Gastroesophageal sphincter (tissue), 4 donors: Measurements from ENCODE around the gene DBT. TPM values are rescaled to one million over a fixed set of nuclear protein-coding genes. Genes with fewer than 3 reads are reported as not detected.

Source experiments
- ATAC-seq: fragments of 150-250 bp; one replicate; pipeline ENCODE4 v1.9.1; 2016; ENCODE audit warnings: mild to moderate bottlenecking, moderate library complexity
- H3K27ac ChIP-seq, 4 donors: fragments of 200-600 bp; sonication (generic) in 3 of 4; 1 replicate in 3 of 4; 2 replicates in 1 of 4; pipeline ENCODE4 v1.5.1; 2016 to 2019
- H3K27me3 ChIP-seq: fragments of 200-600 bp; sonication (generic); one replicate; pipeline ENCODE4 v1.5.1; 2019
- H3K36me3 ChIP-seq, 2 donors: fragments of 200-600 bp; sonication (generic); one replicate each; pipeline ENCODE4 v1.5.1; 2019; ENCODE audit warnings: control low read depth in 1 of 2
- H3K4me1 ChIP-seq, 3 donors: fragments of 200-600 bp; sonication (generic); 1 replicate in 2 of 3; 2 replicates in 1 of 3; pipeline ENCODE4 v1.5.1; 2016 to 2019; ENCODE audit warnings: control low read depth in 2 of 3
- H3K4me3 ChIP-seq, 2 donors: fragments of 200-600 bp; sonication (generic); one replicate each; pipeline ENCODE4 v1.5.1; 2019; ENCODE audit warnings: mild to moderate bottlenecking in 1 of 2, moderate library complexity in 1 of 2
- H3K9me3 ChIP-seq, 3 donors: fragments of 200-600 bp; sonication (generic); one replicate each; pipeline ENCODE4 v1.5.1; 2017 to 2019; ENCODE audit warnings: control low read depth in 2 of 3
- EP300 ChIP-seq: sonication (generic); formaldehyde crosslinking; IDR thresholded peaks from one replicate; pipeline ENCODE4 v1.6.1; 2017; ENCODE audit warnings: antibody characterized with exemption, mild to moderate bottlenecking
- POLR2A ChIP-seq, 2 donors: fragments of 450-650 bp; IDR thresholded peaks; one replicate each; pipeline ENCODE4 v1.6.1; 2017; ENCODE audit warnings: antibody characterized with exemption in 2 of 2, mild to moderate bottlenecking in 2 of 2, moderate library complexity in 1 of 2
- POLR2AphosphoS5 ChIP-seq: sonication (generic); formaldehyde crosslinking; IDR thresholded peaks from one replicate; pipeline ENCODE4 v1.6.1; 2017; ENCODE audit warnings: antibody characterized with exemption
- WGBS, 2 donors: methylation state at CpG; one replicate each; pipeline ENCODE4 v1.1.5; 2018; ENCODE audit warnings: low coverage in 1 of 2; 5-methylcytosine and 5-hydroxymethylcytosine counted together
- total RNA-seq, 4 donors: library from RNA; depleted of rRNA; stranded (reverse); fragments of >200 nt; gene quantifications; one replicate each; pipeline ENCODE4 v1.1.0, GENCODE V29; 2016
- TF ChIP-seq, protein P1 (sequence below), 4 experiments: fragments of 200-600 bp in 2 of 4; fragments of 450-650 bp in 2 of 4; sonication (generic) in 1 of 4; IDR thresholded peaks; one replicate each; pipeline ENCODE4 v1.5.1; 2017 to 2019; ENCODE audit warnings: antibody characterized with exemption in 4 of 4, mild to moderate bottlenecking in 2 of 4, moderate library complexity in 2 of 4

Gene DBT
- total RNA-seq, 4 donors from 2014 or later, result 8.9 to 19.0 (median 13.5) TPM

DNA sequence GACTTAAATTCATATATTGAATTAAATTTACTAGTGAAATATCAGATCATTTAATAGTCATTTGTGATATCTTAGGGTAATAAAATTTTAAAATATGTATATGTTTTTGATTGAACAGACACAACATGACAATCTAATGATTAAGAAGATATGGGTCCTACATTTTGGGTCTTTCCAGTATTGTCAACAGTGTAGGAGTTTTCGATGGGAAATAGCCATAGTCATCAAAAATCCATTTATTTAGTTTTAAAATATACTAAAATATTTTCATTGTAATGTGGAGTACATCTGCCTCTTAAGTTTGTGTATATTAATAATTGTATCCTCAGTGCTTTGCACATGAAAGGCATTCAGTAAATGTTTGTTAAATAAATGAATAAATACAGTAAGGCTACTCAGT is 102.7 kb downstream of the DBT start:
- no peak overlapping the region for H3K27ac ChIP-seq
- no peaks in the 10 kb centered on the region for H3K9me3 ChIP-seq
- no peak overlapping the region for H3K4me3 ChIP-seq
- no peak for ATAC-seq
- WGBS, 2 donors, result 91 to 100% methylated on average over 1 of the region's 1 CpG
- H3K36me3 ChIP-seq, result peaks cover 0 to 87% of the 10 kb centered on the region in 2 donors
- H3K27me3 ChIP-seq, result no peaks in the 10 kb centered on the region
- no peaks in the 10 kb centered on the region for H3K4me1 ChIP-seq
- TF ChIP-seq POLR2A (IDR thresholded peaks at IDR 0.05) (no peak), EP300 (no peak), POLR2AphosphoS5 (no peak)
- TF ChIP-seq, protein P1, sequence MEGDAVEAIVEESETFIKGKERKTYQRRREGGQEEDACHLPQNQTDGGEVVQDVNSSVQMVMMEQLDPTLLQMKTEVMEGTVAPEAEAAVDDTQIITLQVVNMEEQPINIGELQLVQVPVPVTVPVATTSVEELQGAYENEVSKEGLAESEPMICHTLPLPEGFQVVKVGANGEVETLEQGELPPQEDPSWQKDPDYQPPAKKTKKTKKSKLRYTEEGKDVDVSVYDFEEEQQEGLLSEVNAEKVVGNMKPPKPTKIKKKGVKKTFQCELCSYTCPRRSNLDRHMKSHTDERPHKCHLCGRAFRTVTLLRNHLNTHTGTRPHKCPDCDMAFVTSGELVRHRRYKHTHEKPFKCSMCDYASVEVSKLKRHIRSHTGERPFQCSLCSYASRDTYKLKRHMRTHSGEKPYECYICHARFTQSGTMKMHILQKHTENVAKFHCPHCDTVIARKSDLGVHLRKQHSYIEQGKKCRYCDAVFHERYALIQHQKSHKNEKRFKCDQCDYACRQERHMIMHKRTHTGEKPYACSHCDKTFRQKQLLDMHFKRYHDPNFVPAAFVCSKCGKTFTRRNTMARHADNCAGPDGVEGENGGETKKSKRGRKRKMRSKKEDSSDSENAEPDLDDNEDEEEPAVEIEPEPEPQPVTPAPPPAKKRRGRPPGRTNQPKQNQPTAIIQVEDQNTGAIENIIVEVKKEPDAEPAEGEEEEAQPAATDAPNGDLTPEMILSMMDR (IDR thresholded peaks at IDR 0.05), result no peak

GRCh38 chr1:100145116-100145515 is 104.5 kb downstream of the DBT start:
- H3K27ac ChIP-seq, result no peak overlapping the region
- no peak overlapping the region for H3K4me3 ChIP-seq
- no peak for TF ChIP-seq POLR2A (IDR thresholded peaks at IDR 0.05)
- TF ChIP-seq, protein P1 (IDR thresholded peaks at IDR 0.05), result no peak
- TF ChIP-seq POLR2AphosphoS5, result no peak
- TF ChIP-seq EP300, result no peak
- 94 to 95% methylated on average over 2 to 3 of the region's 3 CpGs for WGBS, 2 donors
- no peak for ATAC-seq
- H3K4me1 ChIP-seq, result no peaks in the 10 kb centered on the region
- H3K9me3 ChIP-seq, result no peaks in the 10 kb centered on the region
- no peaks in the 10 kb centered on the region for H3K27me3 ChIP-seq
- H3K36me3 ChIP-seq, result peaks cover 3 to 99% of the 10 kb centered on the region in 2 donors

GRCh38 chr1:100142343-100142742 is 107.3 kb downstream of the DBT start:
- Histone ChIP-seq H3K27ac (no peak overlapping the region), H3K4me3 (no peak overlapping the region), H3K36me3 (peaks cover 6 to 100% of the 10 kb centered on the region in 2 donors), H3K4me1 (no peaks in the 10 kb centered on the region), H3K27me3 (no peaks in the 10 kb centered on the region), H3K9me3 (no peaks in the 10 kb centered on the region)
- no peak for ATAC-seq
- TF ChIP-seq, protein P1 (IDR thresholded peaks at IDR 0.05), result no peak
- no peak for TF ChIP-seq EP300
- TF ChIP-seq POLR2A (IDR thresholded peaks at IDR 0.05), result no peak
- no peak for TF ChIP-seq POLR2AphosphoS5
- WGBS, 2 donors, result 80 to 90% methylated on average over 3 of the region's 3 CpGs

DNA sequence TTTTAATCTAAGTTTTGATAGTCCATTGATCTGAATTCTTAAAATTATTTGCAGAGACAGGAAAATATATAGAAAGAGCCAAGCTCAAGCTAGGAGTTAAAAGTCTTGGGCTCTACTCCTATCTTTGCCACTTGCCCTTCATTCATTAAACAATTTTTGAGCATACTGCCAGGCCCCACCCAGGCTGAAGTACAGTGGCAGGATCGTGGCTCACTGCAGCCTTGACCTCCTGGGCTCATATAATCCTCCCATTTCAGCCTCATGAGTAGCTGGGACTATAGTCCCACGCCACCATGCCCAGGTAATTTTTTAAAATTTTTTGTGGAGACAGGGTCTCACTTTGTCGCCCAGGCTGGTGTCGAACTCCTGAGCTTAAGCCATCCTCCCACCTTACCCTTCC is 108.4 kb downstream of the DBT start:
- Histone ChIP-seq H3K27ac (no peak overlapping the region), H3K4me1 (no peaks in the 10 kb centered on the region), H3K36me3 (peaks cover 6 to 94% of the 10 kb centered on the region in 2 donors), H3K4me3 (no peak overlapping the region), H3K9me3 (no peaks in the 10 kb centered on the region), H3K27me3 (no peaks in the 10 kb centered on the region)
- TF ChIP-seq POLR2A (IDR thresholded peaks at IDR 0.05), result no peak
- TF ChIP-seq, protein P1 (IDR thresholded peaks at IDR 0.05), result no peak
- TF ChIP-seq EP300, result no peak
- TF ChIP-seq POLR2AphosphoS5, result no peak
- WGBS, 2 donors, result 93 to 94% methylated on average over 2 to 4 of the region's 4 CpGs
- ATAC-seq, result no peak

DNA sequence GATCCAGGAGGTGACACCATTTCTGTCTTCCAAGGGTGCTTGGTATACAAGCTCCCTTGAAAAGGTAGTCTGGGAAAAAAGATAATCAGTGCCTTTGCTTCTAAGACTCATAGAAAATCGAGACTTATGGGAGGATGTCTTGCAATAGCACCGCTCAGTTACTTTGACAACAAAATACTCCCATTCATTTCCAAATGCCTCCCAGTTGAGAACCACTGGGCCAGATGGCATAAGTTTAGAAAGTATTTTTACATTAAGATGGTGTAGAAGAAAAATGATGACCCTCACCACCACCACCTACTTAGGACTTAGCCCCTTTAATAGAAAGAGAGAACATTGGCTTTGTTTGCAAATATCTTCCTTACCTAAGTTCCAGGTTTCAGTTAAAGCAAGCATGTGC is 112.0 kb downstream of the DBT start:
- TF ChIP-seq POLR2AphosphoS5 (no peak), POLR2A (IDR thresholded peaks at IDR 0.05) (no peak), EP300 (no peak)
- TF ChIP-seq, protein P1 (IDR thresholded peaks at IDR 0.05), result no peak
- H3K27me3 ChIP-seq, result no peaks in the 10 kb centered on the region
- 92 to 100% methylated on average over 2 of the region's 2 CpGs for WGBS, 2 donors

More for the DNA sequence above, 112.0 kb downstream of the DBT start:
- no peak overlapping the region for H3K27ac ChIP-seq
- no peak for ATAC-seq
- H3K36me3 ChIP-seq, result peaks cover 6 to 58% of the 10 kb centered on the region in 2 donors
- no peak overlapping the region for H3K4me3 ChIP-seq
- peaks cover 0 to 28% (median 4%) of the 10 kb centered on the region in 3 donors for H3K4me1 ChIP-seq
- no peaks in the 10 kb centered on the region for H3K9me3 ChIP-seq
